Measurements from ENCODE around the gene OR4K13.

DNA sequence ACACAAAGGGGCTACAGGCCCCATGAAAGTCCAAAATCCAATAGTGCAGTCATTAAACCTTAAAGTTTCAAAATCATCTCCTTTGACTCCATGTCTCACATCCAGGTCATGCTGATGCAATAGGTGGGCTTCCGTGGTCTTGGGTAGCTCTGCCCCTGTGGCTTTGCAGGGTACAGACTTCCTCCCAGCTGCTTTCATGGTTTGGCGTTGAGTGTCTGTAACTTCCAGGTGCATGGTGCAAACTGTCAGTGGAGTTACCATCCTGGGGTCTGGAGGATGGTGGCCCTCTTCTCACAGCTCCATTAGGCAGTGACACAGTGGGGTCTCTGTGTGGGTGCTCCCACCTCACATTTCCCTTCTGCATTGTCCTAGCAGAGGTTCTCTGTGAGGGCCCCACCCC, 42.4 kb downstream of the OR4K13 start:
- TF ChIP-seq, protein P1, sequence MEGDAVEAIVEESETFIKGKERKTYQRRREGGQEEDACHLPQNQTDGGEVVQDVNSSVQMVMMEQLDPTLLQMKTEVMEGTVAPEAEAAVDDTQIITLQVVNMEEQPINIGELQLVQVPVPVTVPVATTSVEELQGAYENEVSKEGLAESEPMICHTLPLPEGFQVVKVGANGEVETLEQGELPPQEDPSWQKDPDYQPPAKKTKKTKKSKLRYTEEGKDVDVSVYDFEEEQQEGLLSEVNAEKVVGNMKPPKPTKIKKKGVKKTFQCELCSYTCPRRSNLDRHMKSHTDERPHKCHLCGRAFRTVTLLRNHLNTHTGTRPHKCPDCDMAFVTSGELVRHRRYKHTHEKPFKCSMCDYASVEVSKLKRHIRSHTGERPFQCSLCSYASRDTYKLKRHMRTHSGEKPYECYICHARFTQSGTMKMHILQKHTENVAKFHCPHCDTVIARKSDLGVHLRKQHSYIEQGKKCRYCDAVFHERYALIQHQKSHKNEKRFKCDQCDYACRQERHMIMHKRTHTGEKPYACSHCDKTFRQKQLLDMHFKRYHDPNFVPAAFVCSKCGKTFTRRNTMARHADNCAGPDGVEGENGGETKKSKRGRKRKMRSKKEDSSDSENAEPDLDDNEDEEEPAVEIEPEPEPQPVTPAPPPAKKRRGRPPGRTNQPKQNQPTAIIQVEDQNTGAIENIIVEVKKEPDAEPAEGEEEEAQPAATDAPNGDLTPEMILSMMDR (IDR thresholded peaks at IDR 0.05): no peak
- TF ChIP-seq POLR2AphosphoS5 (IDR thresholded peaks at IDR 0.05; ENCODE audit: low read depth, low read length) (no peak), SIN3A (IDR thresholded peaks at IDR 0.05; ENCODE audit: borderline replicate concordance, insufficient read depth, low read depth, low read length) (no peak)

All from Panc1 (cell line).